Transverse colon (tissue), 4 donors: Measurements from ENCODE around the gene DHDDS. TPM values are rescaled to one million over a fixed set of nuclear protein-coding genes. Genes with fewer than 3 reads are reported as not detected.
"Not testable (repeated sequence)": the region's sequence is repeated elsewhere in the genome, so short reads cannot be mapped to it uniquely, and the experiment has no call there.

Source experiments
- DNase-seq: peaks from one replicate; pipeline ENCODE4 v3.0.0-alpha.2; 2019
- H3K27ac ChIP-seq, 4 donors: fragments of 200-600 bp; sonication (generic); 2 replicates each; pipeline ENCODE4 v1.5.1; 2016 to 2018; ENCODE audit warnings: inconsistent platforms in 4 of 4
- H3K27me3 ChIP-seq: fragments of 200-600 bp; sonication (generic); 2 replicates; pipeline ENCODE4 v1.5.1; 2017; ENCODE audit warnings: inconsistent platforms
- H3K36me3 ChIP-seq, 4 donors: fragments of 200-600 bp; sonication (generic); 2 replicates each; pipeline ENCODE4 v1.5.1; 2017 to 2019; ENCODE audit warnings: inconsistent platforms in 4 of 4
- H3K4me1 ChIP-seq, 4 donors: fragments of 200-600 bp; sonication (generic); 2 replicates each; pipeline ENCODE4 v1.5.1; 2017 to 2020; ENCODE audit warnings: inconsistent platforms in 4 of 4
- H3K4me3 ChIP-seq, 4 donors: fragments of 200-600 bp; sonication (generic); 1 replicate in 1 of 4; 2 replicates in 3 of 4; pipeline versions ENCODE4 v1.5.1 to v1.6.1; 2017 to 2019; ENCODE audit warnings: inconsistent platforms in 4 of 4
- H3K9me3 ChIP-seq, 2 donors: fragments of 200-600 bp; sonication (generic); 2 replicates each; pipeline ENCODE4 v1.5.1; 2017 to 2019; ENCODE audit warnings: inconsistent platforms in 2 of 2
- EP300 ChIP-seq: sonication (generic); formaldehyde crosslinking; IDR thresholded peaks from one replicate; pipeline ENCODE4 v1.6.1; 2017; ENCODE audit warnings: antibody characterized with exemption, low read depth
- POLR2A ChIP-seq: fragments of 450-650 bp; IDR thresholded peaks from one replicate; pipeline ENCODE4 v1.6.1; 2016; ENCODE audit warnings: antibody characterized with exemption, mild to moderate bottlenecking, moderate library complexity
- POLR2AphosphoS5 ChIP-seq, 3 donors: sonication (generic); formaldehyde crosslinking; IDR thresholded peaks; one replicate each; pipeline ENCODE4 v1.6.1; 2016; ENCODE audit warnings: antibody characterized with exemption in 3 of 3
- WGBS, 2 donors: methylation state at CpG; one replicate each; pipeline ENCODE4 v1.1.5; 2018; ENCODE audit warnings: low coverage in 1 of 2; 5-methylcytosine and 5-hydroxymethylcytosine counted together
- in situ Hi-C, 4 donors: fragments of 200-750 bp; cut with MboI; loops; one replicate each; pipeline versions ENCODE4 v1.15.0 to v1.15.1; 2017; ENCODE audit warnings: low sequenced_read_pairs in 3 of 4, low pct_ligation_motif_present in 1 of 4, low pct_unique_long_range_greater_than_20kb in 1 of 4
- intact Hi-C: fragments of 100-400 bp; cut with DNase I; formaldehyde crosslinking; loops from one replicate; pipeline ENCODE4 v1.15.1; 2023; ENCODE audit warnings: low total_unique reads
- total RNA-seq, 4 donors: library from RNA; depleted of rRNA; stranded (reverse); fragments of >200 nt; gene quantifications; one replicate each; pipeline ENCODE4 v1.1.0, GENCODE V29; 2016
- TF ChIP-seq, protein P1 (sequence below), 5 experiments: fragments of 200-600 bp in 3 of 5; fragments of 450-650 bp in 2 of 5; sonication (generic) in 3 of 5; IDR thresholded peaks; 1 replicate in 2 of 5; 2 replicates in 3 of 5; pipeline ENCODE4 v1.5.1; 2016 to 2017; ENCODE audit warnings: antibody characterized with exemption in 5 of 5, inconsistent platforms in 3 of 5, mild to moderate bottlenecking in 2 of 5, moderate library complexity in 1 of 5

Gene DHDDS
- total RNA-seq, 4 donors from 2014 or later, result 83.4 to 204 (median 131) TPM

DNA sequence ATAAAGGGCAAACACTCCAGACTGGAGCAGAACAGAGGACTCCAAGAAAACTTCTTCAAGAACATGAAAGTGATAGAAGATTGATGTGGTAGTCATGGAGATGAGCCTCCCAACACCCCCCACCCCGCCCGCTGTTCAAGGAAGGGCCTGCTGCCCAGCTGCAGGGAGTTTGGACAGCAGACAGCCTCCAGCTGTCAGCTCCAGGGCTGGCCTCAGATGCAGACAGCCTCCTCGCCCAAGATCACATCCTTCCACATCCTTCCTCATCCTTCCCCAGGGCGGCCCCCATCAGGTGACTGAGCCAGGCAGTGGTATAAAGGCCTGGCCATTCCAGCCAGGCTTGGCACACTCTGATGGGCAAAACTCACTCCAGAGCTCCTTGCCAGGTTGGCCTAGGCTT is 64.7 kb downstream of the DHDDS start:
- Histone ChIP-seq H3K36me3 (no peaks in the 10 kb centered on the region), H3K27ac (no peak overlapping the region), H3K27me3 (no peaks in the 10 kb centered on the region), H3K9me3 (no peaks in the 10 kb centered on the region), H3K4me3 (no peak overlapping the region), H3K4me1 (peaks cover 0 to 17% (median 11%) of the 10 kb centered on the region in 4 donors)
- WGBS, 2 donors, result 34% methylated on average over 4 of the region's 4 CpGs; no CpG with 5 or more reads in 1 of the 2 donors
- TF ChIP-seq EP300 (no peak), POLR2AphosphoS5 (IDR thresholded peaks at IDR 0.05) (no peak), POLR2A (no peak)
- TF ChIP-seq, protein P1, sequence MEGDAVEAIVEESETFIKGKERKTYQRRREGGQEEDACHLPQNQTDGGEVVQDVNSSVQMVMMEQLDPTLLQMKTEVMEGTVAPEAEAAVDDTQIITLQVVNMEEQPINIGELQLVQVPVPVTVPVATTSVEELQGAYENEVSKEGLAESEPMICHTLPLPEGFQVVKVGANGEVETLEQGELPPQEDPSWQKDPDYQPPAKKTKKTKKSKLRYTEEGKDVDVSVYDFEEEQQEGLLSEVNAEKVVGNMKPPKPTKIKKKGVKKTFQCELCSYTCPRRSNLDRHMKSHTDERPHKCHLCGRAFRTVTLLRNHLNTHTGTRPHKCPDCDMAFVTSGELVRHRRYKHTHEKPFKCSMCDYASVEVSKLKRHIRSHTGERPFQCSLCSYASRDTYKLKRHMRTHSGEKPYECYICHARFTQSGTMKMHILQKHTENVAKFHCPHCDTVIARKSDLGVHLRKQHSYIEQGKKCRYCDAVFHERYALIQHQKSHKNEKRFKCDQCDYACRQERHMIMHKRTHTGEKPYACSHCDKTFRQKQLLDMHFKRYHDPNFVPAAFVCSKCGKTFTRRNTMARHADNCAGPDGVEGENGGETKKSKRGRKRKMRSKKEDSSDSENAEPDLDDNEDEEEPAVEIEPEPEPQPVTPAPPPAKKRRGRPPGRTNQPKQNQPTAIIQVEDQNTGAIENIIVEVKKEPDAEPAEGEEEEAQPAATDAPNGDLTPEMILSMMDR (IDR thresholded peaks at IDR 0.05), result no peak
- peak; percentile 10 for DNase-seq
- intact Hi-C loops (no loop called here), in situ Hi-C loops (no loop called here)

DNA sequence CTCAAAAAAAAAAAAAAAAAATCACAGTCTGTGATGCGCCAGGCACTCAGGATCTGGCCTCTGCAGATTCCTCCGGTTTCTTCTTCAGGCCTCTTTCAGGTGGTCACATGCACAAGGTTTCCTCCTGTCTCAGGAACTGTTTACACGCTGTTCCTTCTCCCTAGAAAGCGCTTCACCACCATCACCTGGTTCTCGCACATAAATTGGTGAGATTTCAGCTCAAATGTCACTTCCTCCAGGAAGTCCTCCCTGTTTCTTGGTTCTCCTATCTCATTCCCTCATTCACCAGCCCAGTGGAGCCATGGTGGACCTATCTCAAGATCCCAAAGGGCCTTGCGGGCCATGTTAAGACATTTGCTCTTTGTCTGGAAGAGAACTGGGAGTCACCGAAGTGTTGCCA is 66.8 kb downstream of the DHDDS start:
- no peaks in the 10 kb centered on the region for H3K36me3 ChIP-seq
- WGBS, 2 donors, result 96 to 98% methylated on average over 5 to 7 of the region's 7 CpGs
- TF ChIP-seq EP300, result no peak
- no peak for TF ChIP-seq POLR2A
- TF ChIP-seq, protein P1 (IDR thresholded peaks at IDR 0.05), result no peak
- no peak for TF ChIP-seq POLR2AphosphoS5 (IDR thresholded peaks at IDR 0.05)
- in situ Hi-C loops, result no loop called here
- H3K4me3 ChIP-seq, result no peak overlapping the region
- peaks cover 0 to 20% (median 14%) of the 10 kb centered on the region in 4 donors for H3K4me1 ChIP-seq
- intact Hi-C loops, result no loop called here
- no peaks in the 10 kb centered on the region for H3K9me3 ChIP-seq
- DNase-seq, result no peak
- H3K27me3 ChIP-seq, result no peaks in the 10 kb centered on the region
- H3K27ac ChIP-seq, result no peak overlapping the region

DNA sequence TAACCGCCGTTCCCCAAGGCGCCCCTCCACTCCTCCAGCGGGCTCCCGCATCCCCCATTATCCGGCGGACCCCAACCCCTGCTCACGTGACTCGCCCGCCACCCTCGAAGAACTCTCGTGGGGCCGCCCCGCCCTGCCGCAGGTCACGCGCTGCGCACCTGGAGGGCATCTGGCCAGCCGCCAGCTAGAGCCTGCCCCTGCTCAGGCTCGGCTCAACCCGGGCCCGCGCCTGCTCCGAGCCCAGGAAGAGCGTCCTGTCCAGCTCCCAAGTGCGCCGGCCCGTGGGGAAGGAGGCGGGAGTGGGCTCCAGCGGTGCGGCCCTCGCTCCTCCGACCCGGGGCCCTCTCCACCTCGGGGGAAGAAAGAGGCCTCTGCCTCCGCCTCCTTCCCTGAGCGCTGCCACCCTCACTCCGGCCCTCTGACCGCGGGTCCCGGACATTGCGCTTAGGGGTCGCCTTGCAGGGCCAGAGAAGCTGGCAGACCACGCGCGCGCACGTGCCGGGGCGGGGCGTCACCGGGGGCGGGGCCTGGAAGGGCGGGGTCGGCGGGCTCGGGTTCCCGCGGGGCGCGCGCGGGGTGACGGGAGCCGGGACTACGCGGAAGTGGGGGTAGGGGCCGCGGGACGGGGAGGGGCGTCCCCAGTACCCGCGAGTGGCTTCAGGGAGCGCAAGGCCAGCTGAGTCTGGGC is 68.5 kb downstream of the DHDDS start:
- peaks cover 0 to 20% (median 14%) of the 10 kb centered on the region in 4 donors for H3K4me1 ChIP-seq
- H3K4me3 ChIP-seq, result peak overlapping the region; percentile 44 to 82 (median 63)
- H3K27ac ChIP-seq, result peak overlapping the region; percentile 90 to 95 (median 94)
- intact Hi-C loops (no loop called here), in situ Hi-C loops (no loop called here)
- H3K27me3 ChIP-seq, result no peaks in the 10 kb centered on the region
- peak; percentile 93 for DNase-seq
- no peaks in the 10 kb centered on the region for H3K36me3 ChIP-seq
- WGBS, 2 donors, result 0% methylated on average over 16 of the region's 74 CpGs; no CpG with 5 or more reads in 1 of the 2 donors
- H3K9me3 ChIP-seq, result no peaks in the 10 kb centered on the region
- TF ChIP-seq, protein P1 (IDR thresholded peaks at IDR 0.05), result peak in 1 of 5 experiments; percentile 50
- TF ChIP-seq EP300 (no peak), POLR2AphosphoS5 (IDR thresholded peaks at IDR 0.05) (peak; percentile 55 to 87 (median 85)), POLR2A (no peak)

DNA sequence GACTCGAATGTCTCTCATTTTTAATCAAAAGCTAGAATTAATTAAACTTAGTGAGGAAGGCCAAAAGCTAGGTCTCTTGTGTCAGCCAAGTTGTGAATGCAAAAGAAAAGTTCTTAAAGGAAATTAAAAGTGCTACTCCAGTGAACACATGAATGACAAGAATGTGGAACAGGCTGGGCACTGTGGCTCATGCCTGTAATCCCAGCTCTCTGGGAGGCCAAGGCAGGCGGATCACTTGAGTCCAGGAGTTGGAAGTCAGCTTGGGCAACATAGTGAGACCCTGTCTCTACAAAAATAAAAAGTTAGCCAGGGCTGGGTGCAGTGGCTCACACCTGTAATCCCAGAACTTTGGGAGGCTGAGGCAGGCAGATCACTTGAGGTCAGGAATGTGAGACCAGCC is 78.6 kb downstream of the DHDDS start:
- H3K4me3 ChIP-seq, DNase-seq, H3K4me1 ChIP-seq, H3K27ac ChIP-seq, H3K9me3 ChIP-seq, in situ Hi-C loops, H3K36me3 ChIP-seq, intact Hi-C loops, H3K27me3 ChIP-seq: not testable (repeated sequence)
- 40 to 74% methylated on average over 1 to 2 of the region's 2 CpGs for WGBS, 2 donors

DNA sequence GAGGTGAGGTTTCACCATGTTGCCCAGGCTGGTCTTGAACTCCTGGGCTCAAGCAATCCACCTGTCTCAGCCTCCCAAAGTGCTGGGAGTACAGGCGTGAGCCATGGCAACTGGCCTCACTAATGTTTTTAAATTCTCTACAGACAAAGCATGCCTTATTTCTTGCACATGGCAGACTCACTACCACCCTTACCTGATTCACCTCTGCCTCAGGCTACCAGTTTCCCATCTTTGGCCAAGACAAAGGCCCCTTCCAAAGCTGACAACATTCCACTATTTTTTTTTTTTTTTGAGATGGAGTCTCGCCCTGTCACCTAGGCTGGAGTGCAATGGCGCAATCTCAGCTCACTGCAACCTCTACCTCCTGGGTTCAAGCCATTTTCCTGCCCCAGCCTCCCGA is 83.7 kb downstream of the DHDDS start:
- intact Hi-C loops, in situ Hi-C loops: not testable (repeated sequence)
- 83 to 86% methylated on average over 2 to 4 of the region's 4 CpGs for WGBS, 2 donors

More for the DNA sequence above, 83.7 kb downstream of the DHDDS start:
- not testable (repeated sequence) for DNase-seq, H3K9me3 ChIP-seq, H3K4me1 ChIP-seq, H3K4me3 ChIP-seq, H3K36me3 ChIP-seq, H3K27ac ChIP-seq, H3K27me3 ChIP-seq
